H9 (cell line): Measurements from ENCODE around the gene CES1. TPM values are rescaled to one million over a fixed set of nuclear protein-coding genes. Genes with fewer than 3 reads are reported as not detected.

Experiments used
- DNase-seq: peaks from one replicate; pipeline ENCODE4 v3.0.0-alpha.2; 2017
- H2AFZ ChIP-seq: one replicate; pipeline ENCODE4 v1.6.1; 2013; ENCODE audit warnings: mild to moderate bottlenecking, low read length, control low read depth, moderate library complexity
- H2AK5ac ChIP-seq: 2 replicates; pipeline ENCODE4 v1.6.1; 2013; ENCODE audit warnings: low read length, control low read depth, mixed read lengths; ENCODE audit not compliant: insufficient read length
- H2BK120ac ChIP-seq: one replicate; pipeline ENCODE4 v1.6.1; 2013; ENCODE audit warnings: low read depth, mild to moderate bottlenecking, low read length, control low read depth, inconsistent platforms; ENCODE audit not compliant: poor library complexity, severe bottlenecking
- H2BK12ac ChIP-seq: 2 replicates; pipeline ENCODE4 v1.6.1; 2013; ENCODE audit warnings: low read length, control low read depth, mixed read lengths, low read depth; ENCODE audit not compliant: insufficient read length
- H2BK15ac ChIP-seq: 2 replicates; pipeline ENCODE4 v1.6.1; 2013; ENCODE audit warnings: low read depth, low read length, control low read depth
- H2BK20ac ChIP-seq: one replicate; pipeline ENCODE4 v1.6.1; 2013; ENCODE audit warnings: low read depth, mild to moderate bottlenecking, low read length, control low read depth, inconsistent platforms; ENCODE audit not compliant: poor library complexity, severe bottlenecking
- H2BK5ac ChIP-seq: 2 replicates; pipeline ENCODE4 v1.6.1; 2013; ENCODE audit warnings: low read length, control low read depth, mixed read lengths; ENCODE audit not compliant: insufficient read length
- H3K14ac ChIP-seq: 2 replicates; pipeline ENCODE4 v1.6.1; 2013; ENCODE audit warnings: low read length, control low read depth; ENCODE audit not compliant: insufficient read depth
- H3K18ac ChIP-seq: 2 replicates; pipeline ENCODE4 v1.6.1; 2013; ENCODE audit warnings: low read depth, mild to moderate bottlenecking, mixed read lengths, low read length, control low read depth; ENCODE audit not compliant: insufficient read length
- H3K23ac ChIP-seq: 2 replicates; pipeline ENCODE4 v1.6.1; 2013; ENCODE audit warnings: low read length, control low read depth, mixed read lengths, low read depth; ENCODE audit not compliant: insufficient read length
- H3K23me2 ChIP-seq: 2 replicates; pipeline ENCODE4 v1.6.1; 2013; ENCODE audit warnings: low read depth, mild to moderate bottlenecking, mixed read lengths, low read length, control low read depth; ENCODE audit not compliant: insufficient read length, poor library complexity, severe bottlenecking
- H3K27ac ChIP-seq: 2 replicates; pipeline ENCODE4 v1.5.1; 2013; ENCODE audit warnings: low read length, control low read depth, mixed read lengths, low read depth; ENCODE audit not compliant: insufficient read length
- H3K27me3 ChIP-seq: 2 replicates; pipeline ENCODE4 v1.6.1; 2013; ENCODE audit warnings: low read length, control low read depth, inconsistent platforms; ENCODE audit not compliant: insufficient read depth
- H3K4ac ChIP-seq: 2 replicates; pipeline ENCODE4 v1.6.1; 2013; ENCODE audit warnings: low read depth, mild to moderate bottlenecking, control low read depth, inconsistent platforms, low read length, moderate library complexity
- H3K4me1 ChIP-seq: 2 replicates; pipeline ENCODE4 v1.6.1; 2013; ENCODE audit warnings: low read length, control low read depth, inconsistent platforms; ENCODE audit not compliant: insufficient read depth
- H3K4me2 ChIP-seq: 2 replicates; pipeline ENCODE4 v1.6.1; 2013; ENCODE audit warnings: low read length, control low read depth, mixed read lengths; ENCODE audit not compliant: insufficient read length, insufficient read depth
- H3K56ac ChIP-seq: 2 replicates; pipeline ENCODE4 v1.6.1; 2013; ENCODE audit warnings: low read depth, mild to moderate bottlenecking, mixed read lengths, low read length, control low read depth; ENCODE audit not compliant: insufficient read length
- H3K79me1 ChIP-seq: 2 replicates; pipeline ENCODE4 v1.6.1; 2013; ENCODE audit warnings: low read depth, mild to moderate bottlenecking, moderate library complexity, low read length, control low read depth, inconsistent platforms; ENCODE audit not compliant: insufficient read depth, poor library complexity, severe bottlenecking
- H3K79me2 ChIP-seq: 2 replicates; pipeline ENCODE4 v1.6.1; 2013; ENCODE audit warnings: low read length, control low read depth, inconsistent platforms; ENCODE audit not compliant: insufficient read depth
- H3K9ac ChIP-seq: 2 replicates; pipeline ENCODE4 v1.6.1; 2013; ENCODE audit warnings: low read length, control low read depth, mixed read lengths; ENCODE audit not compliant: insufficient read length; ENCODE audit errors: extremely low read depth
- H3K9me3 ChIP-seq: one replicate; pipeline ENCODE4 v1.6.1; 2013; ENCODE audit warnings: low read depth, low read length, inconsistent platforms; ENCODE audit not compliant: control insufficient read depth
- H3T11ph ChIP-seq: one replicate; pipeline ENCODE4 v1.6.1; 2013; ENCODE audit warnings: mild to moderate bottlenecking, low read length, control low read depth, inconsistent platforms
- H4K20me1 ChIP-seq: one replicate; pipeline ENCODE4 v1.6.1; 2013; ENCODE audit not compliant: control insufficient read depth, insufficient read length, insufficient read depth
- H4K5ac ChIP-seq: 2 replicates; pipeline ENCODE4 v1.6.1; 2013; ENCODE audit warnings: low read depth, mild to moderate bottlenecking, mixed read lengths, low read length, control low read depth; ENCODE audit not compliant: insufficient read length
- H4K8ac ChIP-seq: replicated peaks from 2 replicates; pipeline ENCODE4 v1.6.1; 2013; ENCODE audit warnings: low read length, control low read depth, mixed read lengths, low read depth; ENCODE audit not compliant: insufficient read length
- H4K91ac ChIP-seq: 2 replicates; pipeline ENCODE4 v1.6.1; 2013; ENCODE audit warnings: low read depth, mild to moderate bottlenecking, moderate library complexity, mixed read lengths, low read length, control low read depth; ENCODE audit not compliant: insufficient read length
- H3K27ac Mint-ChIP-seq, 3 experiments: 2 replicates in 2 of 3; 3 replicates in 1 of 3; pipeline ENCODE4 v1.8.0; 2020 to 2021; ENCODE audit warnings: mixed read lengths in 3 of 3, mild to moderate bottlenecking in 1 of 3, moderate library complexity in 1 of 3
- H3K27me3 Mint-ChIP-seq: 2 replicates; pipeline ENCODE4 v1.8.0; 2021; ENCODE audit warnings: low read depth, mild to moderate bottlenecking, moderate library complexity, mixed read lengths
- H3K36me3 Mint-ChIP-seq, 3 experiments: 2 replicates in 2 of 3; 3 replicates in 1 of 3; pipeline ENCODE4 v1.8.0; 2020 to 2021; ENCODE audit warnings: low read depth in 3 of 3, mixed read lengths in 3 of 3; ENCODE audit not compliant: insufficient read depth in 1 of 3
- H3K4me1 Mint-ChIP-seq, 2 experiments: 2 replicates each; pipeline ENCODE4 v1.8.0; 2020; ENCODE audit warnings: mixed read lengths in 2 of 2
- H3K4me3 Mint-ChIP-seq, 2 experiments: 2 replicates in 1 of 2; 3 replicates in 1 of 2; pipeline ENCODE4 v1.8.0; 2020 to 2021; ENCODE audit warnings: mild to moderate bottlenecking in 2 of 2, mixed read lengths in 2 of 2, moderate library complexity in 1 of 2
- H3K9me3 Mint-ChIP-seq, 2 experiments: 2 replicates in 1 of 2; 3 replicates in 1 of 2; pipeline ENCODE4 v1.8.0; 2020; ENCODE audit warnings: mild to moderate bottlenecking in 2 of 2, mixed read lengths in 2 of 2, moderate library complexity in 1 of 2
- WGBS: extraction: QIAGEN DNeasy Blood & Tissue Kit; methylation state at CpG from one replicate; pipeline ENCODE4 v1.1.7; 2013; ENCODE audit warnings: missing lambda C conversion rate, low lambda C conversion rate, mixed read lengths; ENCODE audit not compliant: insufficient read length; ENCODE audit errors: extremely low coverage; 5-methylcytosine and 5-hydroxymethylcytosine counted together
- total RNA-seq: library from RNA; stranded (reverse); gene quantifications from 2 replicates; pipeline ENCODE4 v1.2.1, GENCODE V29; 2021
- TF ChIP-seq, protein P1 (sequence below): fragments of 200-600 bp; sonication (generic); conservative IDR thresholded peaks from 3 replicates; pipeline ENCODE4 v1.8.0; 2021; ENCODE audit warnings: antibody characterized with exemption, mild to moderate bottlenecking

Gene CES1
- total RNA-seq, 1 experiment from 2014 or later: not detected

DNA sequence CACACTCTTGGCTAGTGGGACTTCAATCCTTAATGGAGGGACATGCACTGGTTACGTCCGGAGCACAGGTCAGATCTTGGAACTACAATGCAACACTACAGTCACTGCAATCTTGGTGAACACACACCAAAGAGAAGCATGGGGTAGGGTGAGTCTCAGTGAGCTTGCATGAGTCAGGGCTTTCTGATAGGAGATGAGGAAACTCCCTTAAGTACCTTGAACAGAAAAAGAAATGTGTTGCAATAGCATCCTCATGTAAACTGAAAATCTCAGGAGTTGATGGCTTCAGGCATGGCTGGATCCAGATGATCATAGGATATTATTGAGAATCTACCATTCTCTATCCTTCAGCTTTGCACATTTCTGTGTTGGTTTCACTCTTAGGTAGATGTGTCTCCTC, 54.1 kb downstream of the CES1 start:
- no peaks in the 10 kb centered on the region for H4K20me1 ChIP-seq
- H3K9ac ChIP-seq: no peak overlapping the region
- no peak overlapping the region for H2AK5ac ChIP-seq
- H3T11ph ChIP-seq: no peak overlapping the region
- H2BK5ac ChIP-seq: no peak overlapping the region
- no peak overlapping the region for H3K18ac ChIP-seq
- no peak overlapping the region for H3K56ac ChIP-seq
- no peaks in the 10 kb centered on the region for H3K79me2 ChIP-seq
- H3K9me3 ChIP-seq: no peaks in the 10 kb centered on the region
- no peaks in the 10 kb centered on the region for H3K79me1 ChIP-seq
- TF ChIP-seq, protein P1, sequence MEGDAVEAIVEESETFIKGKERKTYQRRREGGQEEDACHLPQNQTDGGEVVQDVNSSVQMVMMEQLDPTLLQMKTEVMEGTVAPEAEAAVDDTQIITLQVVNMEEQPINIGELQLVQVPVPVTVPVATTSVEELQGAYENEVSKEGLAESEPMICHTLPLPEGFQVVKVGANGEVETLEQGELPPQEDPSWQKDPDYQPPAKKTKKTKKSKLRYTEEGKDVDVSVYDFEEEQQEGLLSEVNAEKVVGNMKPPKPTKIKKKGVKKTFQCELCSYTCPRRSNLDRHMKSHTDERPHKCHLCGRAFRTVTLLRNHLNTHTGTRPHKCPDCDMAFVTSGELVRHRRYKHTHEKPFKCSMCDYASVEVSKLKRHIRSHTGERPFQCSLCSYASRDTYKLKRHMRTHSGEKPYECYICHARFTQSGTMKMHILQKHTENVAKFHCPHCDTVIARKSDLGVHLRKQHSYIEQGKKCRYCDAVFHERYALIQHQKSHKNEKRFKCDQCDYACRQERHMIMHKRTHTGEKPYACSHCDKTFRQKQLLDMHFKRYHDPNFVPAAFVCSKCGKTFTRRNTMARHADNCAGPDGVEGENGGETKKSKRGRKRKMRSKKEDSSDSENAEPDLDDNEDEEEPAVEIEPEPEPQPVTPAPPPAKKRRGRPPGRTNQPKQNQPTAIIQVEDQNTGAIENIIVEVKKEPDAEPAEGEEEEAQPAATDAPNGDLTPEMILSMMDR: no peak
- no peak overlapping the region for H2BK20ac ChIP-seq
- H4K5ac ChIP-seq: no peak overlapping the region
- no peak overlapping the region for H2BK12ac ChIP-seq
- Mint-ChIP-seq H3K27me3 (peaks cover 36% of the 10 kb centered on the region), H3K36me3 (no peaks in the 10 kb centered on the region), H3K4me3 (no peak overlapping the region), H3K27ac (no peak overlapping the region; a peak in 2 of 7 replicates), H3K4me1 (no peaks in the 10 kb centered on the region; a peak in 1 of 4 replicates), H3K9me3 (no peaks in the 10 kb centered on the region)
- H3K27ac ChIP-seq: no peak overlapping the region
- H2BK15ac ChIP-seq: no peak overlapping the region
- no peak overlapping the region for H3K4me2 ChIP-seq
- no peak overlapping the region for H4K91ac ChIP-seq
- no peak overlapping the region for H3K23ac ChIP-seq
- no peaks in the 10 kb centered on the region for H3K23me2 ChIP-seq
- H3K27me3 ChIP-seq: no peaks in the 10 kb centered on the region
- no peak overlapping the region for H2BK120ac ChIP-seq
- WGBS: no CpG with 5 or more reads among the region's 2 CpGs
- no peak for DNase-seq
- H3K4ac ChIP-seq: no peak overlapping the region
- H3K4me1 ChIP-seq: no peaks in the 10 kb centered on the region
- no peak overlapping the region for H2AFZ ChIP-seq
- H4K8ac ChIP-seq: no peak overlapping the region
- no peak overlapping the region for H3K14ac ChIP-seq
